Measurements from ENCODE around the gene GJA1. TPM values are rescaled to one million over a fixed set of nuclear protein-coding genes. Genes with fewer than 3 reads are reported as not detected.
"Not testable (repeated sequence)": the region's sequence is repeated elsewhere in the genome, so short reads cannot be mapped to it uniquely, and the experiment has no call there.

GJA1 gene
- total RNA-seq, 1 experiment from 2014 or later: 528 TPM

- Histone ChIP-seq H3K23ac (ENCODE audit: insufficient read length, low read depth, low read length) (no peak overlapping the region), H3K4me1 (ENCODE audit: insufficient read depth, low read length) (peaks cover 5% of the 10 kb centered on the region; the same call in 1 of the 2 replicates), H4K8ac (replicated peaks; ENCODE audit: insufficient read length, low read depth, low read length) (no peak overlapping the region), H2BK120ac (ENCODE audit: low read depth, low read length, poor library complexity, severe bottlenecking) (no peak overlapping the region), H4K91ac (ENCODE audit: insufficient read length, low read depth, low read length) (no peak overlapping the region), H2BK5ac (ENCODE audit: insufficient read length, low read length) (no peak overlapping the region), H2AFZ (ENCODE audit: low read length) (no peak overlapping the region), H3K27me3 (ENCODE audit: insufficient read depth, low read length) (no peaks in the 10 kb centered on the region), H3K79me1 (ENCODE audit: insufficient read depth, low read depth, low read length, poor library complexity, severe bottlenecking) (no peaks in the 10 kb centered on the region), H3K79me2 (ENCODE audit: insufficient read depth, low read length) (peaks cover 60% of the 10 kb centered on the region), H2BK15ac (ENCODE audit: low read depth, low read length) (no peak overlapping the region), H3K4ac (ENCODE audit: low read depth, low read length) (no peak overlapping the region), H3K56ac (ENCODE audit: insufficient read length, low read depth, low read length) (no peak overlapping the region), H3K9ac (ENCODE audit: extremely low read depth, insufficient read length, low read length) (no peak overlapping the region), H3K4me2 (ENCODE audit: insufficient read depth, insufficient read length, low read length) (no peak overlapping the region), H3K9me3 (ENCODE audit: control insufficient read depth, low read depth, low read length) (no peaks in the 10 kb centered on the region), H2BK20ac (ENCODE audit: low read depth, low read length, poor library complexity, severe bottlenecking) (no peak overlapping the region), H3K27ac (ENCODE audit: insufficient read length, low read depth, low read length) (no peak overlapping the region), H3T11ph (ENCODE audit: low read length) (no peak overlapping the region), H2BK12ac (ENCODE audit: insufficient read length, low read depth, low read length) (no peak overlapping the region), H3K18ac (ENCODE audit: insufficient read length, low read depth, low read length) (no peak overlapping the region), H4K20me1 (ENCODE audit: control insufficient read depth, insufficient read depth, insufficient read length) (no peaks in the 10 kb centered on the region), H2AK5ac (ENCODE audit: insufficient read length, low read length) (no peak overlapping the region), H3K14ac (ENCODE audit: insufficient read depth, low read length) (no peak overlapping the region), H4K5ac (ENCODE audit: insufficient read length, low read depth, low read length) (no peak overlapping the region), H3K23me2 (ENCODE audit: insufficient read length, low read depth, low read length, poor library complexity, severe bottlenecking) (no peaks in the 10 kb centered on the region)
- WGBS (ENCODE audit: extremely low coverage, insufficient read length, low lambda C conversion rate): no CpG with 5 or more reads among the region's 3 CpGs
- no peaks in the 10 kb centered on the region for H3K27me3 Mint-ChIP-seq (ENCODE audit: low read depth)
- no peak overlapping the region for H3K4me3 Mint-ChIP-seq
- DNase-seq: no peak
- H3K36me3 Mint-ChIP-seq (ENCODE audit: insufficient read depth in 1 of 3, low read depth in 3 of 3): peaks cover 66 to 84% (median 70%) of the 10 kb centered on the region in 3 experiments
- H3K9me3 Mint-ChIP-seq: no peaks in the 10 kb centered on the region
- H3K4me1 Mint-ChIP-seq: peaks cover 67 to 75% of the 10 kb centered on the region in 2 experiments
- no peak for TF ChIP-seq CTCF (conservative IDR thresholded peaks at IDR 0.05)
- peak overlapping the region; percentile 38 to 74 (median 67); a peak in 6 of 7 replicates for H3K27ac Mint-ChIP-seq
These were observed 8.6 kb downstream of the GJA1 start for GRCh38 chr6:121443971-121444541.

GRCh38 chr6:121446705-121447104, 11.3 kb downstream of the GJA1 start:
- not testable (repeated sequence) for H2AK5ac ChIP-seq (ENCODE audit: insufficient read length, low read length)
- WGBS (ENCODE audit: extremely low coverage, insufficient read length, low lambda C conversion rate): no CpG with 5 or more reads among the region's 7 CpGs
- H3K4me1 Mint-ChIP-seq: peaks cover 48 to 51% of the 10 kb centered on the region in 2 experiments

More at GRCh38 chr6:121446705-121447104, 11.3 kb downstream of the GJA1 start:
- H3K4ac ChIP-seq (ENCODE audit: low read depth, low read length); H3K79me1 ChIP-seq (ENCODE audit: insufficient read depth, low read depth, low read length, poor library complexity, severe bottlenecking); H2BK15ac ChIP-seq (ENCODE audit: low read depth, low read length); H4K91ac ChIP-seq (ENCODE audit: insufficient read length, low read depth, low read length); H2BK5ac ChIP-seq (ENCODE audit: insufficient read length, low read length); H3K27me3 ChIP-seq (ENCODE audit: insufficient read depth, low read length); H3K4me3 Mint-ChIP-seq; H3K27me3 Mint-ChIP-seq (ENCODE audit: low read depth); H3K4me1 ChIP-seq (ENCODE audit: insufficient read depth, low read length); H3K23ac ChIP-seq (ENCODE audit: insufficient read length, low read depth, low read length); H3K9me3 ChIP-seq (ENCODE audit: control insufficient read depth, low read depth, low read length); H2BK120ac ChIP-seq (ENCODE audit: low read depth, low read length, poor library complexity, severe bottlenecking); H3K14ac ChIP-seq (ENCODE audit: insufficient read depth, low read length); H2BK20ac ChIP-seq (ENCODE audit: low read depth, low read length, poor library complexity, severe bottlenecking); H3K23me2 ChIP-seq (ENCODE audit: insufficient read length, low read depth, low read length, poor library complexity, severe bottlenecking); H3K56ac ChIP-seq (ENCODE audit: insufficient read length, low read depth, low read length); H3K4me2 ChIP-seq (ENCODE audit: insufficient read depth, insufficient read length, low read length); H3K9ac ChIP-seq (ENCODE audit: extremely low read depth, insufficient read length, low read length); H2BK12ac ChIP-seq (ENCODE audit: insufficient read length, low read depth, low read length); H2AFZ ChIP-seq (ENCODE audit: low read length); H4K5ac ChIP-seq (ENCODE audit: insufficient read length, low read depth, low read length); H3K9me3 Mint-ChIP-seq; H3K18ac ChIP-seq (ENCODE audit: insufficient read length, low read depth, low read length); H4K20me1 ChIP-seq (ENCODE audit: control insufficient read depth, insufficient read depth, insufficient read length); DNase-seq; H4K8ac ChIP-seq (replicated peaks; ENCODE audit: insufficient read length, low read depth, low read length); H3K27ac ChIP-seq (ENCODE audit: insufficient read length, low read depth, low read length); H3T11ph ChIP-seq (ENCODE audit: low read length): not testable (repeated sequence)
- peak overlapping the region in 2 of 3 experiments; percentile 61 to 66; a peak in 3 of 7 replicates for H3K27ac Mint-ChIP-seq
- peaks cover 61 to 81% (median 72%) of the 10 kb centered on the region in 3 experiments for H3K36me3 Mint-ChIP-seq (ENCODE audit: insufficient read depth in 1 of 3, low read depth in 3 of 3)
- peaks cover 40% of the 10 kb centered on the region for H3K79me2 ChIP-seq (ENCODE audit: insufficient read depth, low read length)

Data from H9 (cell line).